ENCODE measurements around the gene CPT1C. TPM values are rescaled to one million over a fixed set of nuclear protein-coding genes. Genes with fewer than 3 reads are reported as not detected.

Gene CPT1C
- total RNA-seq, 2 experiments from 2014 or later = 0.86 to 0.95 TPM

- no peaks in the 10 kb centered on the region for H3K4me1 ChIP-seq (ENCODE audit: insufficient read depth, low read length, poor library complexity, severe bottlenecking)
- TF ChIP-seq EZH2phosphoT487 (IDR thresholded peaks at IDR 0.05; ENCODE audit: borderline replicate concordance, low read depth, low read length) = no peak
- no peak for TF ChIP-seq CTCF (conservative IDR thresholded peaks at IDR 0.05; ENCODE audit: low read length)
- no peak overlapping the region for H3K4me2 ChIP-seq (ENCODE audit: low read length)
- H2AFZ ChIP-seq (ENCODE audit: low read length) = no peak overlapping the region
- no peak overlapping the region for H3K27ac ChIP-seq (ENCODE audit: low read depth, low read length, poor library complexity, severe bottlenecking)
- H4K20me1 ChIP-seq (ENCODE audit: insufficient read depth, low read length) = no peaks in the 10 kb centered on the region
- peaks cover 86% of the 10 kb centered on the region for H3K36me3 ChIP-seq (ENCODE audit: insufficient read depth, low read length)
- H3K79me2 ChIP-seq (ENCODE audit: insufficient read depth, low read depth, low read length) = no peaks in the 10 kb centered on the region
- POLR2A ChIA-PET = interaction anchor here (0.6 to 1.9 kb wide), 2 partner anchors 15 to 19 kb away, joined by 5 read pairs; partner anchors contain the start of gene SCAF1
- CTCF ChIA-PET (ENCODE audit: unreplicated experiment) = no interaction called here
- intact Hi-C loops (cut with micrococcal nuclease; ENCODE audit: unreplicated experiment) = no loop called here
- no peaks in the 10 kb centered on the region for H3K9me2 ChIP-seq (ENCODE audit: insufficient read depth, low read length)
- no peak for DNase-seq (ENCODE audit: low spot score)
- no peaks in the 10 kb centered on the region for H3K9me3 ChIP-seq (ENCODE audit: low read length)
- H3K4me3 ChIP-seq (ENCODE audit: low read depth, low read length, poor library complexity, severe bottlenecking) = no peak overlapping the region
- BruUV-seq (replicated peaks) = no TSS peak
Observed at GRCh38 chr19:49656456-49657109, 34.3 kb upstream of the CPT1C start.

GRCh38 chr19:49657493-49658138, 33.3 kb upstream of the CPT1C start:
- intact Hi-C loops (cut with micrococcal nuclease; ENCODE audit: unreplicated experiment) = no loop called here
- POLR2A ChIA-PET = interaction anchor here (0.5 kb wide), 1 partner anchor 9 kb away, joined by 3 read pairs; no protein-coding TSS in a partner anchor

More at GRCh38 chr19:49657493-49658138, 33.3 kb upstream of the CPT1C start:
- H2AFZ ChIP-seq (ENCODE audit: low read length) = no peak overlapping the region
- H3K4me1 ChIP-seq (ENCODE audit: insufficient read depth, low read length, poor library complexity, severe bottlenecking) = no peaks in the 10 kb centered on the region
- H3K9me3 ChIP-seq (ENCODE audit: low read length) = no peaks in the 10 kb centered on the region
- no TSS peak for BruUV-seq (replicated peaks)
- no peak overlapping the region for H3K4me2 ChIP-seq (ENCODE audit: low read length)
- H3K36me3 ChIP-seq (ENCODE audit: insufficient read depth, low read length) = peaks cover 91% of the 10 kb centered on the region
- no peaks in the 10 kb centered on the region for H3K79me2 ChIP-seq (ENCODE audit: insufficient read depth, low read depth, low read length)
- no peak overlapping the region for H3K4me3 ChIP-seq (ENCODE audit: low read depth, low read length, poor library complexity, severe bottlenecking)
- H3K27ac ChIP-seq (ENCODE audit: low read depth, low read length, poor library complexity, severe bottlenecking) = no peak overlapping the region
- H4K20me1 ChIP-seq (ENCODE audit: insufficient read depth, low read length) = no peaks in the 10 kb centered on the region
- DNase-seq (ENCODE audit: low spot score) = no peak
- no peaks in the 10 kb centered on the region for H3K9me2 ChIP-seq (ENCODE audit: insufficient read depth, low read length)
- TF ChIP-seq EZH2phosphoT487 (IDR thresholded peaks at IDR 0.05; ENCODE audit: borderline replicate concordance, low read depth, low read length) = no peak
- TF ChIP-seq CTCF (conservative IDR thresholded peaks at IDR 0.05; ENCODE audit: low read length) = no peak
- CTCF ChIA-PET (ENCODE audit: unreplicated experiment) = no interaction called here

All from OCI-LY7 (cell line).